Keratinocyte (primary cell): Measurements from ENCODE around the gene UCHL5. TPM values are rescaled to one million over a fixed set of nuclear protein-coding genes. Genes with fewer than 3 reads are reported as not detected.
A peak's percentile ranks its signal among the peaks of the same experiment; 100 is the strongest.

ENCODE experiments used
- DNase-seq: peaks from one replicate; pipeline ENCODE4 v3.0.0-alpha.2; 2011; ENCODE audit warnings: low read depth, missing footprints, low spot score
- FAIRE-seq: peaks from 2 replicates; lab custom pipeline; 2011; peaks lifted over from hg19 to GRCh38; lab: Jason Lieb, UNC
- H2AFZ ChIP-seq: 2 replicates; pipeline ENCODE4 v1.6.0; 2012; ENCODE audit warnings: low read length, control low read depth, inconsistent platforms; ENCODE audit not compliant: control insufficient read depth
- H3K27ac ChIP-seq: 2 replicates; pipeline ENCODE4 v1.5.1; 2011; ENCODE audit warnings: low read length; ENCODE audit not compliant: control insufficient read depth, insufficient read depth
- H3K27me3 ChIP-seq: 3 replicates; pipeline ENCODE4 v1.6.0; 2011; ENCODE audit warnings: low read length; ENCODE audit not compliant: control insufficient read depth, insufficient read depth; ENCODE audit errors: extremely low read depth
- H3K36me3 ChIP-seq, 2 experiments: 2 replicates in 1 of 2; 3 replicates in 1 of 2; pipeline ENCODE4 v1.5.1; 2011; ENCODE audit warnings: low read length in 2 of 2, mild to moderate bottlenecking in 1 of 2; ENCODE audit not compliant: control insufficient read depth in 2 of 2, insufficient read depth in 2 of 2; ENCODE audit errors: extremely low read depth in 1 of 2
- H3K4me1 ChIP-seq: 3 replicates; pipeline ENCODE4 v1.5.1; 2011; ENCODE audit warnings: low read length; ENCODE audit not compliant: control insufficient read depth, insufficient read depth; ENCODE audit errors: extremely low read depth
- H3K4me2 ChIP-seq: 3 replicates; pipeline ENCODE4 v1.6.0; 2011; ENCODE audit warnings: low read depth, low read length; ENCODE audit not compliant: control insufficient read depth, insufficient read depth; ENCODE audit errors: extremely low read depth
- H3K4me3 ChIP-seq, 3 experiments: fragments of 200-600 bp in 1 of 3; sonication (generic) in 1 of 3; 2 replicates in 2 of 3; 3 replicates in 1 of 3; pipeline ENCODE4 v1.5.1; 2011 to 2016; ENCODE audit warnings: low read length in 3 of 3, mild to moderate bottlenecking in 3 of 3, control low read depth in 2 of 3, inconsistent platforms in 1 of 3, low read depth in 1 of 3, mixed read lengths in 1 of 3, mixed run types in 1 of 3, moderate library complexity in 1 of 3; ENCODE audit not compliant: control insufficient read depth in 2 of 3, insufficient read depth in 2 of 3; ENCODE audit errors: extremely low read depth in 1 of 3
- H3K79me2 ChIP-seq: 2 replicates; pipeline ENCODE4 v1.6.0; 2012; ENCODE audit warnings: low read length; ENCODE audit not compliant: control insufficient read depth, insufficient read depth
- H3K9ac ChIP-seq: 3 replicates; pipeline ENCODE4 v1.6.0; 2011; ENCODE audit warnings: low read length; ENCODE audit not compliant: control insufficient read depth, insufficient read depth; ENCODE audit errors: extremely low read depth
- H3K9me1 ChIP-seq: 3 replicates; pipeline ENCODE4 v1.6.0; 2011; ENCODE audit warnings: low read length; ENCODE audit not compliant: control insufficient read depth, insufficient read depth; ENCODE audit errors: extremely low read depth
- H3K9me3 ChIP-seq: 2 replicates; pipeline ENCODE4 v1.5.1; 2012; ENCODE audit warnings: low read depth, low read length; ENCODE audit not compliant: control insufficient read depth
- H4K20me1 ChIP-seq: 3 replicates; pipeline ENCODE4 v1.6.0; 2011; ENCODE audit warnings: low read length; ENCODE audit not compliant: control insufficient read depth, insufficient read depth; ENCODE audit errors: extremely low read depth
- EZH2 ChIP-seq: IDR thresholded peaks from one replicate; pipeline ENCODE4 v1.6.1; 2012; ENCODE audit warnings: inconsistent platforms, mild to moderate bottlenecking, low read length, moderate library complexity
- dilution Hi-C: fragments of 300-500 bp; cut with MboI; formaldehyde crosslinking; loops from one replicate; pipeline ENCODE4 v1.7.0; 2020; ENCODE audit warnings: low sequenced_read_pairs; ENCODE audit not compliant: extremely low pct_ligation_motif_present
- polyA plus RNA-seq, 5 experiments: library from polyadenylated mRNA; depleted of rRNA in 3 of 5; stranded (reverse) in 3 of 5; stranded (forward) in 1 of 5; unstranded in 1 of 5; fragments of >200 nt; gene quantifications; 1 replicate in 1 of 5; 2 replicates in 3 of 5; 3 replicates in 1 of 5; pipeline versions ENCODE4 v1.2.1 to v1.2.3, GENCODE V29; 2011 to 2012; ENCODE audit warnings: missing spikeins in 2 of 5, low read depth in 1 of 5, low replicate concordance in 1 of 5
- TF ChIP-seq, protein P1 (sequence below), 3 experiments: IDR thresholded peaks in 1 of 3; conservative IDR thresholded peaks in 1 of 3; optimal IDR thresholded peaks in 1 of 3; 2 replicates in 2 of 3; 3 replicates in 1 of 3; pipeline versions ENCODE3 to v1.5.1; 2011; ENCODE audit warnings: low read length in 3 of 3, mild to moderate bottlenecking in 3 of 3, moderate library complexity in 2 of 3, control low read depth in 1 of 3, inconsistent platforms in 1 of 3; ENCODE audit not compliant: insufficient read depth in 2 of 3; ENCODE audit errors: extremely low read depth in 1 of 3

UCHL5 gene
- polyA plus RNA-seq, 1 donor (not counting 4 experiments of a cell fraction or from before 2014, with no cell fraction given) = 53.7 TPM

DNA sequence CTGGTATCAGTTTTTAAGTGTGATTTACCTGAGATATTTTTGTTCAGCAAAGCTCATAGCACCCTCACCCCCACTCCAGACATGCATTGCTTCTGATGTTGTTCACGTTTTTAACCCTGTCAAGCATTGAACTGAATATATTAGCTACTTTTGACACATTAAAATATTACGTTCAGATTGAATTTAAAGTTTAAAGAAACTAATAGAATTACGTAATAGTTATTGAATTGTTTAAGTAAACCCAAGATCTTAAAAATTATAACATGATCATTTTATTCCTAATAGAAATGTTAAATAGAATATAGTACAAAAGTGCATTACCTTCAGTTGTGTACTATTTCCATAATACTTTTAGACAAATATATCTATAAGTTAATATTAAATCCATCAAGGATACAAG is 27.2 kb upstream of the UCHL5 start:
- Histone ChIP-seq H3K4me3 (no peak overlapping the region), H3K9me1 (no peaks in the 10 kb centered on the region), H3K9me3 (no peaks in the 10 kb centered on the region), H3K27me3 (no peaks in the 10 kb centered on the region), H3K9ac (no peak overlapping the region), H3K36me3 (peaks cover 0 to 9% of the 10 kb centered on the region in 2 experiments), H2AFZ (no peak overlapping the region), H3K4me1 (peaks cover 2% of the 10 kb centered on the region), H3K27ac (no peak overlapping the region), H3K4me2 (no peak overlapping the region), H4K20me1 (no peaks in the 10 kb centered on the region), H3K79me2 (no peaks in the 10 kb centered on the region)
- dilution Hi-C loops = no loop called here
- FAIRE-seq = peak; percentile 5
- TF ChIP-seq, protein P1, sequence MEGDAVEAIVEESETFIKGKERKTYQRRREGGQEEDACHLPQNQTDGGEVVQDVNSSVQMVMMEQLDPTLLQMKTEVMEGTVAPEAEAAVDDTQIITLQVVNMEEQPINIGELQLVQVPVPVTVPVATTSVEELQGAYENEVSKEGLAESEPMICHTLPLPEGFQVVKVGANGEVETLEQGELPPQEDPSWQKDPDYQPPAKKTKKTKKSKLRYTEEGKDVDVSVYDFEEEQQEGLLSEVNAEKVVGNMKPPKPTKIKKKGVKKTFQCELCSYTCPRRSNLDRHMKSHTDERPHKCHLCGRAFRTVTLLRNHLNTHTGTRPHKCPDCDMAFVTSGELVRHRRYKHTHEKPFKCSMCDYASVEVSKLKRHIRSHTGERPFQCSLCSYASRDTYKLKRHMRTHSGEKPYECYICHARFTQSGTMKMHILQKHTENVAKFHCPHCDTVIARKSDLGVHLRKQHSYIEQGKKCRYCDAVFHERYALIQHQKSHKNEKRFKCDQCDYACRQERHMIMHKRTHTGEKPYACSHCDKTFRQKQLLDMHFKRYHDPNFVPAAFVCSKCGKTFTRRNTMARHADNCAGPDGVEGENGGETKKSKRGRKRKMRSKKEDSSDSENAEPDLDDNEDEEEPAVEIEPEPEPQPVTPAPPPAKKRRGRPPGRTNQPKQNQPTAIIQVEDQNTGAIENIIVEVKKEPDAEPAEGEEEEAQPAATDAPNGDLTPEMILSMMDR (optimal IDR thresholded peaks at IDR 0.05 in 1 of 3, IDR thresholded peaks at IDR 0.05 in 1 of 3, conservative IDR thresholded peaks at IDR 0.05 in 1 of 3; ENCODE audit: extremely low read depth in 1 of 3, insufficient read depth in 2 of 3, low read length in 3 of 3) = no peak
- TF ChIP-seq EZH2 = no peak
- DNase-seq = no peak

DNA sequence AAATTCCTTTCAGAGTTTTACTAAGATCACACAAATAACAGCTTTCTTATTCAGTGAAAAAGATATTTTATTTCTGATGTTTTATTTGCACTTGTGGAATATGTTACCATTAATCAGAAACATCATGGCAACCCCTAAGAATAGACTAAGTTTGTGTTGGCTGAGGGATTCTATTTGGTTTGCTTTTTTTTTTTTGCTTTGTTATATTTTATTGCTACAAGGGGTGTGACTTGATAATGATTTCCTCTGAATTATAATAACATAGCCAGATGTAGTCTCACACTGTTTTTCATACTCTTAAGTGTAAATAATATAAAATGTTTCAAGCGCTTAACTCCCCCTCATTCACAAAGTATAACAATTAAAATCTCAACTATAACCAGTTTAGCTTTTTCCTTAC is 26.1 kb upstream of the UCHL5 start:
- FAIRE-seq (no peak), DNase-seq (no peak)
- Histone ChIP-seq H3K9me1 (no peaks in the 10 kb centered on the region), H3K4me3 (no peak overlapping the region), H3K36me3 (peaks cover 0 to 9% of the 10 kb centered on the region in 2 experiments), H2AFZ (no peak overlapping the region), H3K9me3 (no peaks in the 10 kb centered on the region), H3K79me2 (no peaks in the 10 kb centered on the region), H3K4me2 (no peak overlapping the region), H3K27me3 (no peaks in the 10 kb centered on the region), H3K4me1 (peaks cover 2% of the 10 kb centered on the region), H3K27ac (no peak overlapping the region), H4K20me1 (no peaks in the 10 kb centered on the region), H3K9ac (no peak overlapping the region)
- dilution Hi-C loops = no loop called here
- TF ChIP-seq EZH2 = no peak
- TF ChIP-seq, protein P1 (optimal IDR thresholded peaks at IDR 0.05 in 1 of 3, IDR thresholded peaks at IDR 0.05 in 1 of 3, conservative IDR thresholded peaks at IDR 0.05 in 1 of 3; ENCODE audit: extremely low read depth in 1 of 3, insufficient read depth in 2 of 3, low read length in 3 of 3) = no peak
